ENCODE results near the gene ZNRF1.

- TF ChIP-seq CTCF (IDR thresholded peaks at IDR 0.05; ENCODE audit: low read depth, low read length) (no peak), MYC (IDR thresholded peaks at IDR 0.05; ENCODE audit: low read depth, low read length) (no peak), POLR2A (IDR thresholded peaks at IDR 0.05; ENCODE audit: extremely low read depth, insufficient read length) (no peak)
These were observed 1.8 kb downstream of the ZNRF1 start for GRCh38 chr16:75000481-75001081.
